ENCODE data around the gene RSPH6A.

DNA sequence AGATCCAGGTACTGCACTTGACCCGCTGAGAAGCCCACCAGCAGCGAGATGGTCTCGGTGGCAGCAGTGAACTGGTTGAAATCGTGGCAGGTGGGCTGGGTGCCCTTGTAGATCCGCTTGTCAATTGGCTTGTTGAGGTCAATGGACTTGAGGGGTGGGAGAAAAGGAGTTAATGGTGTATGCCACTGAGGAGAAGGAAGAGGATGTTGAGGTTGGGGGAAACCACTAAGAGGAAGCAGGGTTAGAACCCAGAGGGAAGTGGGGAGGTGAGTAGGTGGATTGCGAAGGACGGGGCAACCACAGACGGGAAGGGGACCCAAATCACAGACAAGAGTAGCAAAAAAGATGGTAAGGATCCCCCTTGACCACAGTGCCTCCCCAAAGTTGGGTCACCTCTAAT, 24.2 kb downstream of the RSPH6A start:
- TF ChIP-seq CTCF (conservative IDR thresholded peaks at IDR 0.05 in 1 of 2, IDR thresholded peaks at IDR 0.05 in 1 of 2; ENCODE audit: low read depth in 1 of 2, low read length in 2 of 2) (no peak), EZH2 (IDR thresholded peaks at IDR 0.05; ENCODE audit: low read length, missing control alignments) (no peak)

Data from fibroblast of lung (primary cell).